ENCODE measurements around the gene ADARB2. TPM values are rescaled to one million over a fixed set of nuclear protein-coding genes. Genes with fewer than 3 reads are reported as not detected.
"Not testable (repeated sequence)": the region's sequence is repeated elsewhere in the genome, so short reads cannot be mapped to it uniquely, and the experiment has no call there.

Gene ADARB2
- total RNA-seq, 1 donor from 2014 or later: under 0.01 TPM

DNA sequence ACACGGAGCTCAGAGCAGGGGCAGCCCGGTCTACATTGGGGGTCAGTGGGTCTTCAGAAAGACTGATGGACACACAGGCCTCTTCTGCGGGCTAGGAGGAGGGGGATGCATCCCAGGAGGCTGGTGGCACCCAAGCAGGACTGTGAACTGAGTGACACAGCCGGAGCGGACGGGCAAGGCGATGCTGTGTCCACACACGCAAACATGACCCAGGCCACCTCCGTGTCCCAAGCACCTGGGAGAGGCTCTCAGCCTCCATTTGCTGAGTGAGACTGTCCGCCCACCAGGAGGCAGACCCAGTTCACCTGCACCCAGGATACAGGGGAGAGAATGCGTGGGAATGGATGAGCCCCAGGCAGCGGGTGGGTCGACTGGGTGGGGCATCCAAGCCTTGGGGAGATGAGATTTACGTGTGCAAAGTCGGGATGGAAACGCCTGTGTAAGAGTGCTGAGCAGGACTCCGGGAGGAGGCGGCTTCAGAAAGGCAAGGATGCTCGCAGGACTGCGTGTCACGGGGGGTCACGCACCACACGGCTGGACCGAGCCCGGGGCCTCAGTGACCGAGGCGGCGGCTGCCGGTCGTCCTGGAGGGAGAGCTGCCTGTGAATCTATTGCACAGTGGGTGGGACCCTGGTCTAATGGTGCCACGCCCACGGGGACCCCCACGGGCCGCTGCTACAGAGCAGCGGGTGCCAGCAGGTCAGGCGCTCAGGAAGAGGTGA lies 262.8 kb downstream of the ADARB2 start:
- Histone ChIP-seq H3K4me3 (ENCODE audit: low read length in 3 of 3) (no peak overlapping the region), H3K36me3 (ENCODE audit: control insufficient read depth in 3 of 3, insufficient read depth in 3 of 3, low read length in 3 of 3) (no peaks in the 10 kb centered on the region), H3K27me3 (ENCODE audit: control insufficient read depth in 3 of 3, insufficient read depth in 3 of 3, low read length in 3 of 3) (peaks cover 0 to 37% (median 7%) of the 10 kb centered on the region in 3 donors), H3K9ac (ENCODE audit: low read depth in 1 of 3, low read length in 3 of 3) (no peak overlapping the region), H3K4me1 (ENCODE audit: control insufficient read depth in 3 of 3, insufficient read depth in 3 of 3, low read length in 3 of 3) (no peaks in the 10 kb centered on the region), H3K9me3 (ENCODE audit: control insufficient read depth in 3 of 3, low read length in 3 of 3) (peaks cover 0 to 5% (median 0%) of the 10 kb centered on the region in 3 donors), H3K27ac (ENCODE audit: low read depth, low read length) (no peak overlapping the region)

DNA sequence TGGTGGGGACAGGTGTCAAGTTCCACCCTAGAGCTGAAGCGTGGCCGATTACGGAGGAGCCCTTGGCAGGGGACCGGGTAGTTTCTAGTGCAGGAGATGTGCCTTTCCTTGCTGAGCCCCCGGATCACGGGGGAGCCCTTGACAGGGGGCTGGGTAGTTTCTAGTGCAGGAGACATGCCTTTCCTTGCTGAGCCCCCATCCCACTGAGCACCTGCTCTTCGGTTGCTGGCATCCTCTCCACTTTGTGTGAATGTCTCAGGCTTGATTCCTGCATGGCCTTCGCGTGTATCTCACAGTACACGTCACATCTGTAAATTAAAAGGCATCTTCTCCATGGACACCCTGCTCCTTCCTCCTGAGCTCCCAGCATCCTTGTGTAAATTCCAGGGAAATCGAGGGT lies 263.5 kb downstream of the ADARB2 start:
- Histone ChIP-seq H3K9ac (ENCODE audit: low read depth in 1 of 3, low read length in 3 of 3) (no peak overlapping the region), H3K9me3 (ENCODE audit: control insufficient read depth in 3 of 3, low read length in 3 of 3) (peaks cover 0 to 5% (median 0%) of the 10 kb centered on the region in 3 donors), H3K4me1 (ENCODE audit: control insufficient read depth in 3 of 3, insufficient read depth in 3 of 3, low read length in 3 of 3) (no peaks in the 10 kb centered on the region), H3K4me3 (ENCODE audit: low read length in 3 of 3) (no peak overlapping the region), H3K27me3 (ENCODE audit: control insufficient read depth in 3 of 3, insufficient read depth in 3 of 3, low read length in 3 of 3) (peaks cover 0 to 38% (median 7%) of the 10 kb centered on the region in 3 donors), H3K36me3 (ENCODE audit: control insufficient read depth in 3 of 3, insufficient read depth in 3 of 3, low read length in 3 of 3) (no peaks in the 10 kb centered on the region), H3K27ac (ENCODE audit: low read depth, low read length) (no peak overlapping the region)

DNA sequence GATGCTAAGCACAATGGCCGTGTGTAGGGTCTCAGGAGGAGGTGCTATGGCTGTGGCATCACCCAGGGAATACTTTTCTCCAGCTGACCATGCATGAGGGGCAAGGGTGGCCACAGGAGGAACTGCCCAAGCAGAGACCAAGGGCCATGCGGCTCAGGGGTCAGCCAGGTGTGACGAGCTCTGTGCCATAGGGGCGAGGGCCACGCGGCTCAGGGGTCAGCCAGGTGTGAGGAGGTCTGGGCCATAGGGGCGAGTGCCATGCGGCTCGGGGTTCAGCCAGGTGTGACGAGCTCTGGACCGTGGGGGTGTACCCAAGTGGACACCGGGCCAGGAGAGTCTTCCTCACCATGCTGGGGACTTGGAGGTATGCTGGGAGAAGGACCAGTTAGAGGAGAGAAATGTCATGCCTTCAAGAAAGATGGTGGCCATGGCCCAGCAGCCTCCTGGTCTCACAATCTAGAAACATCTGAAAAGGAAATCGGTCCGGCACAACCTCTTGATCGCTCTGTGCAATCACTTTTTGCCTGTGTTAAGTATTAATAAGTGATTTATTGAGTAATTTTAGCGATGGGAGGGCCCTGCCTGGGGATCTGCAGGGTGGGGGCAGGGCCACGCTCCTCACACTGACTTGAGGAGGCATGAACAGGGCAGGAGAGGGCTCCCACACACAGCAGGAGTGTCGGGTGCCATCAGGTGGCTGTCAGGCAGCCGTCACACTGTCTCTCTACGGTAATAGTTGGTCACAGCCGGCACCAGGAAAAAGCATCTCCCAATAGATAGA lies 265.0 kb downstream of the ADARB2 start:
- no peaks in the 10 kb centered on the region for H3K36me3 ChIP-seq (ENCODE audit: control insufficient read depth in 3 of 3, insufficient read depth in 3 of 3, low read length in 3 of 3)
- H3K4me1 ChIP-seq (ENCODE audit: control insufficient read depth in 3 of 3, insufficient read depth in 3 of 3, low read length in 3 of 3): no peaks in the 10 kb centered on the region
- no peak overlapping the region for H3K27ac ChIP-seq (ENCODE audit: low read depth, low read length)
- H3K27me3 ChIP-seq (ENCODE audit: control insufficient read depth in 3 of 3, insufficient read depth in 3 of 3, low read length in 3 of 3): peaks cover 5 to 49% (median 12%) of the 10 kb centered on the region in 3 donors
- no peak overlapping the region for H3K9ac ChIP-seq (ENCODE audit: low read depth in 1 of 3, low read length in 3 of 3)
- no peak overlapping the region for H3K4me3 ChIP-seq (ENCODE audit: low read length in 3 of 3)
- H3K9me3 ChIP-seq (ENCODE audit: control insufficient read depth in 3 of 3, low read length in 3 of 3): peaks cover 0 to 3% (median 0%) of the 10 kb centered on the region in 3 donors

DNA sequence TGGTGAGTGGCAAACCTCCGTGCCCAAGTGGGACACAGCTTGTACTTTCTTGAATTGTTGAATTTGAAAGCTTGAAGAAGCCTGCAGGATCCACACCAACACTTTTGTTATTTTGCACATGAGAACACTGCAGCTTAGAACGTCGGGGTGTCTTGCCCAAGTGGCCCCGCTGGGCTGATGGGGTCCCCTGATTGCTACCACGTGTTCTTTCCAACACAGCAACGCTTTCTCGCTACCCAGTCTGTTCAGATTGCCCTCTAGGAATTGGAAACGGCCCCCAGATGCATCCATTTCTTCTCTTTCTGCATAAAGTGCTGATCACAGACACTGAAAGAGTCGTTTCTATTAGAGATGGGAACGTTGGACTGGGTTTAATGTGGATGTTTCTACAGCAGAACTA lies 268.5 kb downstream of the ADARB2 start:
- Histone ChIP-seq H3K9ac (ENCODE audit: low read depth in 1 of 3, low read length in 3 of 3) (no peak overlapping the region), H3K4me1 (ENCODE audit: control insufficient read depth in 3 of 3, insufficient read depth in 3 of 3, low read length in 3 of 3) (peaks cover 0 to 13% (median 5%) of the 10 kb centered on the region in 3 donors), H3K9me3 (ENCODE audit: control insufficient read depth in 3 of 3, low read length in 3 of 3) (no peaks in the 10 kb centered on the region), H3K4me3 (ENCODE audit: low read length in 3 of 3) (no peak overlapping the region), H3K27ac (ENCODE audit: low read depth, low read length) (no peak overlapping the region), H3K27me3 (ENCODE audit: control insufficient read depth in 3 of 3, insufficient read depth in 3 of 3, low read length in 3 of 3) (peaks cover 29 to 56% (median 32%) of the 10 kb centered on the region in 3 donors), H3K36me3 (ENCODE audit: control insufficient read depth in 3 of 3, insufficient read depth in 3 of 3, low read length in 3 of 3) (no peaks in the 10 kb centered on the region)

DNA sequence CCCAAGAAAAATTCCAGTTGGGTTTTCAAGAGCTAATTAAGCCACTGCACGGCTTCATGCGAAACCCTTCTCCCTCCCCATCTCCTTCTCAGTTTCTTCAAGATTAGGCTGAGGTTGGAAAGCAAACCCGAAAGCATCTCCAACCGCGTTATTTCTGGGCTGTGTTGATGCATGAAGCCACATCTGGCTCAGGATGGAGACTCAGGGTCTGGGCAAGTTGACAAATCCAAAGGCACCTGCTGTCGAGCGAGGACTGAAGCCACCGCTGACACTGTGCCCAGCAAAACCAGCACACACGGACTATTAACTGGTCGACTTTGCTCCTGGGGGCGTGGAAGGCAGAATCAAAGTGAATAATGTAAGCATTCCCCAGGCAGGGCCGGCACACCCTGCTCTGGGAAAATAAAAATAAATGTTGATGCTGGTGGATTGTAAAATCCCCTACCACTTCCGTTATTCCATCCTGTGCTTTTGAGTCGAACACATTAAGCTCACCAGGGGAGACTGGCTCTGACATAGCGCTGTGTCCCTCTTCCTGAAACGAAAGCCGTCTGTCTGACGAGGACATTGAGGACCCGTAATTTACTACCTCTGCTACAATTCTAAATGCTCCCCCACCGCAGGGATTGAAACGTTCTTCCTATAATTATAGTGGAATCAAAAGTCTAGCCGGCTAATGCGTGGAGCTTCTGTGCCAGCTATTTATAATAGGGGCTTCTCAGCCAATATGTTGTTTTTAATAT lies 269.8 kb downstream of the ADARB2 start:
- Histone ChIP-seq H3K27ac (ENCODE audit: low read depth, low read length) (no peak overlapping the region), H3K9ac (ENCODE audit: low read depth in 1 of 3, low read length in 3 of 3) (no peak overlapping the region), H3K4me1 (ENCODE audit: control insufficient read depth in 3 of 3, insufficient read depth in 3 of 3, low read length in 3 of 3) (peaks cover 0 to 13% (median 5%) of the 10 kb centered on the region in 3 donors), H3K36me3 (ENCODE audit: control insufficient read depth in 3 of 3, insufficient read depth in 3 of 3, low read length in 3 of 3) (no peaks in the 10 kb centered on the region), H3K27me3 (ENCODE audit: control insufficient read depth in 3 of 3, insufficient read depth in 3 of 3, low read length in 3 of 3) (peaks cover 30 to 56% (median 31%) of the 10 kb centered on the region in 3 donors), H3K4me3 (ENCODE audit: low read length in 3 of 3) (no peak overlapping the region), H3K9me3 (ENCODE audit: control insufficient read depth in 3 of 3, low read length in 3 of 3) (no peaks in the 10 kb centered on the region)

DNA sequence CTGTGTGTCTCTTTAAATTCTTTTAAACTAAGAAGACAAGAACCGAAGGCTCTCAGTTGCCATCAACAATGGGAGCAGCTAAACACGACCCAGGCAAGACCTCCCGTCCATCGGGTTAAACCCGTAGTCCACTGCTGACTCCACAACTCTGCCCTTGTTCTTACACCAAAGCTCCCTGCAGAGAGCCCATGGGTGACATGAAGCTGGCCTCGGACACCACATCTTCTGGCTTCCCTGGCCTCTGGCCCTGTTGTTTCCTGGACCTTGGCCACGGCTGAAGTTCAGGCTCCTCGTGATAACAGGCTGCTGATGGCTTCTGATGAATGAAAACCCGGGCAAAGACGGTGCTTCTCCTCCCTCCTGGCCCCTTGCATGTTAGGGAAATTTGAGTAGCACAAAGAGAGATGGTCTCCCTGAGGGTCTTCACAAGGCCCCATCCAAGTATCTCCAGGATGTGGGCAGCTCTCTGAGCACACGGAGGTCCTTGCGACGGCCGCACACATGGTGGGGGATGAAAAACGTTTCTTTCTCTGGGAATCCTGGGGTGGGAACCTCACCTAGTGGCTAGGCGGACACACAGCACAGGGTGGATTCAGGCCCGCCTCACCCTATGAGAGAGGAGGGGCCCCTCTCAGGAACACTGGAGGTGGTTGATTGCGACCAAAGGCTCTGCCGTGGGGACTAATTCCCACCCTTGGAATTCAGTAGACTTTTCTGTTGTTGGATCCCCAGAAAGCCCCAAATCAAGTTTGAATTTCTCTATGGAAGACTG lies 271.1 kb downstream of the ADARB2 start:
- H3K36me3 ChIP-seq (ENCODE audit: control insufficient read depth in 3 of 3, insufficient read depth in 3 of 3, low read length in 3 of 3): no peaks in the 10 kb centered on the region
- no peak overlapping the region for H3K27ac ChIP-seq (ENCODE audit: low read depth, low read length)
- peaks cover 27 to 53% (median 34%) of the 10 kb centered on the region in 3 donors for H3K27me3 ChIP-seq (ENCODE audit: control insufficient read depth in 3 of 3, insufficient read depth in 3 of 3, low read length in 3 of 3)
- H3K4me1 ChIP-seq (ENCODE audit: control insufficient read depth in 3 of 3, insufficient read depth in 3 of 3, low read length in 3 of 3): peaks cover 0 to 13% (median 5%) of the 10 kb centered on the region in 3 donors
- no peak overlapping the region for H3K9ac ChIP-seq (ENCODE audit: low read depth in 1 of 3, low read length in 3 of 3)
- H3K9me3 ChIP-seq (ENCODE audit: control insufficient read depth in 3 of 3, low read length in 3 of 3): no peaks in the 10 kb centered on the region
- H3K4me3 ChIP-seq (ENCODE audit: low read length in 3 of 3): no peak overlapping the region

DNA sequence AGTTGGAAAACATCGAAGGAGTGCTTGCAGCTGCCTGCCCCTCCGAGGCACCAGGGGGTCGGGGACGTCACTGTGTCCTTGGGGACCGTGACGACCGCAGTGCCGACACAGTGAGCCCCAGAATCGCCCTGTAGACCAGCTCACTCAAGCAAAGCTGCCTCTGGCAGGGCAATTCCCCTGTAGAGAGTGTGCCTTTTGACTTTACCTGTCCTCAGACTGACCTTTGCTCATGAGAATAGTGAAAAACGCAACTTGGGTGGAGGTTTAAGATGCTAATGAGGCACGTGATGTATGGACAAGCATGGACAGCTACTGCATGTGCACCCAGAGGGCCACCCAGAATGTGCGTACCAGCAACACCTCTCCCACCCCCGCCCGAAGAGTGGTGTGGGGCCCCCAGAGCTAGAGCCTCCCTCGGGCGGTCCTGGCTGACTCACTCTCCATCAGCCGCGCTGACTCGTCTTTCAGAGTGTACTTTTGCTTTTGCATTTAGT lies 271.9 kb downstream of the ADARB2 start:
- Histone ChIP-seq H3K27ac (ENCODE audit: low read depth, low read length) (no peak overlapping the region), H3K4me1 (ENCODE audit: control insufficient read depth in 3 of 3, insufficient read depth in 3 of 3, low read length in 3 of 3) (peaks cover 0 to 13% (median 5%) of the 10 kb centered on the region in 3 donors), H3K36me3 (ENCODE audit: control insufficient read depth in 3 of 3, insufficient read depth in 3 of 3, low read length in 3 of 3) (no peaks in the 10 kb centered on the region), H3K4me3 (ENCODE audit: low read length in 3 of 3) (no peak overlapping the region), H3K9me3 (ENCODE audit: control insufficient read depth in 3 of 3, low read length in 3 of 3) (no peaks in the 10 kb centered on the region), H3K27me3 (ENCODE audit: control insufficient read depth in 3 of 3, insufficient read depth in 3 of 3, low read length in 3 of 3) (peaks cover 27 to 53% (median 34%) of the 10 kb centered on the region in 3 donors), H3K9ac (ENCODE audit: low read depth in 1 of 3, low read length in 3 of 3) (no peak overlapping the region)

DNA sequence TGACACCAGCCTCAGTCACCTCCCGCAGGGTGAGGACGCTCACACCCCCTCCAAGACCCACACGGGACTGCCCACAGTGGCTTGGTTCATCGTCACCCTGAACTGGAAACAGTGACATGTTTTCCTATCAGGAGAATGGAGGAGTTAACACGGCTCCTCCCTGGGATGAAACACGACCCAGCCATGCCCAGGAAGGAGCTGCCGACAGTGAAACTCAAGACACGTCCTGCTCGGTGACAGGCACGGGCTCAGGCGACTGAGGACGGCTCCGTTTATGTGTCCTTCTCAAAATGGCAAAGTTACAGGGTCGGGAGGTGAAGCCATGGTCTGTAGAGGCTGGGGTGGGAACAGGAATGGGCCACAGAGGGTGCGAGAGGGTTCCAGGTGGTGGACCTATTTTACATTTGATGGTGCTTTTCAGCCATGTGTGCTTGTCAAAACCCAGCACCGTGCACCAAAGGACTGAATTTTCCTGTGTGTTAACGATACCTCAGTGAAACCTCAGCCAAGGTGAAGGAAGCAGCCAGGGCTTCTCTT lies 272.4 kb downstream of the ADARB2 start:
- Histone ChIP-seq H3K9me3 (ENCODE audit: control insufficient read depth in 3 of 3, low read length in 3 of 3) (no peaks in the 10 kb centered on the region), H3K4me1 (ENCODE audit: control insufficient read depth in 3 of 3, insufficient read depth in 3 of 3, low read length in 3 of 3) (peaks cover 0 to 13% (median 5%) of the 10 kb centered on the region in 3 donors), H3K27ac (ENCODE audit: low read depth, low read length) (no peak overlapping the region), H3K27me3 (ENCODE audit: control insufficient read depth in 3 of 3, insufficient read depth in 3 of 3, low read length in 3 of 3) (peaks cover 27 to 53% (median 34%) of the 10 kb centered on the region in 3 donors), H3K36me3 (ENCODE audit: control insufficient read depth in 3 of 3, insufficient read depth in 3 of 3, low read length in 3 of 3) (no peaks in the 10 kb centered on the region), H3K9ac (ENCODE audit: low read depth in 1 of 3, low read length in 3 of 3) (no peak overlapping the region), H3K4me3 (ENCODE audit: low read length in 3 of 3) (peak overlapping the region in 1 of 3 donors; percentile 29)

DNA sequence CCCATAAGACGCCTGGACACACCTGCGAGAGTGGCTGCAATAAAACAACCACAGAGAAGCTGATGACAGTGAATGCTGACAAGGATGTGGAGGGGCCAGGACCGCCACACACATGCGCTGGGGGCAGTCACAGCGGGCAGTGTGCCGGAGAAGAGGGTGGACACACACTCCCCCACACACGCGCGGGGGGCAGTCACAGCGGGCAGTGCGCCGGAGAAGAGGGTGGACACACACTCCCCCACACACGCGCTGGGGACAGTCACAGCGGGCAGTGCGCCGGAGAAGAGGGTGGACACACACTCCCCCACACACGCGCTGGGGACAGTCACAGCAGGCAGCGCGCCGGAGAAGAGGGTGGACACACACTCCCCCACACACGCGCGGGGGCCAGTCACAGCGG lies 273.4 kb downstream of the ADARB2 start:
- not testable (repeated sequence) for H3K9me3 ChIP-seq (ENCODE audit: control insufficient read depth in 3 of 3, low read length in 3 of 3); H3K36me3 ChIP-seq (ENCODE audit: control insufficient read depth in 3 of 3, insufficient read depth in 3 of 3, low read length in 3 of 3); H3K9ac ChIP-seq (ENCODE audit: low read depth in 1 of 3, low read length in 3 of 3); H3K4me3 ChIP-seq (ENCODE audit: low read length in 3 of 3); H3K27ac ChIP-seq (ENCODE audit: low read depth, low read length)
- peaks cover 27 to 53% (median 34%) of the 10 kb centered on the region in 3 donors for H3K27me3 ChIP-seq (ENCODE audit: control insufficient read depth in 3 of 3, insufficient read depth in 3 of 3, low read length in 3 of 3)
- peaks cover 0 to 13% (median 5%) of the 10 kb centered on the region in 3 donors for H3K4me1 ChIP-seq (ENCODE audit: control insufficient read depth in 3 of 3, insufficient read depth in 3 of 3, low read length in 3 of 3)

All from skeletal muscle tissue (tissue), 4 donors.